A549 (cell line): ENCODE results near the gene CBFA2T3. TPM values are rescaled to one million over a fixed set of nuclear protein-coding genes. Genes with fewer than 3 reads are reported as not detected.

Source experiments
- ATAC-seq, 2 experiments: fragments of 200-7000 bp in 1 of 2; fragments of >200 bp in 1 of 2; cut with Nextera tagmentation in 1 of 2; cut with Tn5 transposase in 1 of 2; 3 replicates each; pipeline versions ENCODE4 v1.8.0 to v1.9.1; 2018 to 2020; ENCODE audit warnings: mild to moderate bottlenecking in 1 of 2, moderate library complexity in 1 of 2
- CTCF ChIA-PET: fragments of 300-600 bp; sonication (Branson Sonifier 250); formaldehyde crosslinking; extraction: SDS; loops from one replicate; lab custom pipeline; 2021; ENCODE audit warnings: antibody characterized with exemption, inconsistent platforms; lab: Yijun Ruan, JAX
- POLR2A ChIA-PET: fragments of 350-600 bp; formaldehyde crosslinking; extraction: SDS; loops from one replicate; lab custom pipeline; 2021; ENCODE audit warnings: antibody characterized with exemption, inconsistent platforms; lab: Yijun Ruan, JAX
- DNase-seq, 2 experiments: peaks; one replicate each; pipeline versions ENCODE4 v3.0.0 to v3.0.0-alpha.2; 2011 to 2016; ENCODE audit warnings: low read depth in 1 of 2, low spot score in 1 of 2
- FAIRE-seq: peaks from 2 replicates; lab custom pipeline; 2011; peaks lifted over from hg19 to GRCh38; lab: Jason Lieb, UNC
- H3K27ac ChIP-seq, 2 experiments: fragments of >200 bp; sonication (Bioruptor Twin); formaldehyde crosslinking; 3 replicates each; pipeline ENCODE4 v1.5.1; 2016 to 2017
- H3K4me1 ChIP-seq: fragments of >200 bp; sonication (Bioruptor Twin); formaldehyde crosslinking; 3 replicates; pipeline ENCODE4 v1.6.1; 2016
- H3K4me2 ChIP-seq: fragments of >200 bp; sonication (Bioruptor Twin); formaldehyde crosslinking; 3 replicates; pipeline ENCODE4 v1.6.1; 2016
- H3K4me3 ChIP-seq: fragments of >200 bp; sonication (Bioruptor Twin); formaldehyde crosslinking; 3 replicates; pipeline ENCODE4 v1.5.1; 2016
- H3K9me3 ChIP-seq: fragments of >200 bp; sonication (Bioruptor Twin); formaldehyde crosslinking; 3 replicates; pipeline ENCODE4 v1.6.1; 2016
- BCL3 ChIP-seq: fragments of >200 bp; sonication (Bioruptor Twin); formaldehyde crosslinking; IDR thresholded peaks from 3 replicates; pipeline ENCODE4 v1.6.1; 2016
- BHLHE40 ChIP-seq: IDR thresholded peaks from 2 replicates; pipeline ENCODE4 v1.6.1; 2012; ENCODE audit warnings: low read depth, low read length, inconsistent platforms
- CBX8 ChIP-seq: fragments of 200-600 bp; sonication (generic); IDR thresholded peaks from 2 replicates; pipeline ENCODE4 v1.6.1; 2016
- ELK1 ChIP-seq: fragments of 150-350 bp; IDR thresholded peaks from 2 replicates; pipeline ENCODE4 v1.6.1; 2014; ENCODE audit warnings: low read depth, mild to moderate bottlenecking, low read length
- EP300 ChIP-seq, 2 experiments: fragments of >200 bp; sonication (Bioruptor Twin); formaldehyde crosslinking; IDR thresholded peaks; 2 replicates in 1 of 2; 3 replicates in 1 of 2; pipeline ENCODE4 v1.6.1; 2016 to 2017
- ESRRA ChIP-seq: fragments of 150-350 bp; IDR thresholded peaks from 2 replicates; pipeline ENCODE4 v1.6.1; 2014; ENCODE audit warnings: mild to moderate bottlenecking, low read length, borderline replicate concordance
- HDAC2 ChIP-seq: fragments of 200-600 bp; sonication (generic); IDR thresholded peaks from 2 replicates; pipeline ENCODE4 v1.6.1; 2016
- HES2 ChIP-seq: fragments of >200 bp; sonication (Bioruptor Twin); formaldehyde crosslinking; IDR thresholded peaks from 2 replicates; pipeline ENCODE4 v1.6.1; 2016
- HEYL ChIP-seq: fragments of 250-450 bp; sonication (Bioruptor Pico); IDR thresholded peaks from 2 replicates; pipeline ENCODE4 v1.8.0; 2021; ENCODE audit warnings: mild to moderate bottlenecking, moderate library complexity
- HOXA7 ChIP-seq: fragments of 250-450 bp; sonication (Bioruptor Pico); IDR thresholded peaks from 2 replicates; pipeline ENCODE4 v1.5.0; 2020; ENCODE audit warnings: mild to moderate bottlenecking, moderate library complexity
- HOXB5 ChIP-seq: fragments of 250-450 bp; sonication (Bioruptor Pico); IDR thresholded peaks from 2 replicates; pipeline ENCODE4 v1.5.0; 2020; ENCODE audit warnings: mild to moderate bottlenecking, moderate library complexity
- KDM1A ChIP-seq: fragments of 200-600 bp; sonication (generic); IDR thresholded peaks from 2 replicates; pipeline ENCODE4 v1.6.1; 2016; ENCODE audit warnings: low read depth, mild to moderate bottlenecking
- KDM5A ChIP-seq: fragments of 200-600 bp; sonication (generic); IDR thresholded peaks from 2 replicates; pipeline ENCODE4 v1.6.1; 2016; ENCODE audit warnings: antibody characterized with exemption, mild to moderate bottlenecking
- MAZ ChIP-seq: fragments of 150-350 bp; IDR thresholded peaks from 2 replicates; pipeline ENCODE4 v1.6.1; 2014; ENCODE audit warnings: antibody characterized with exemption, low read depth, low read length, borderline replicate concordance
- MYC ChIP-seq: IDR thresholded peaks from 2 replicates; pipeline ENCODE4 v1.6.1; 2012; ENCODE audit warnings: mild to moderate bottlenecking, inconsistent platforms, low read length, improper control_type of control experiment, borderline replicate concordance
- NFE2L2 ChIP-seq: fragments of 150-350 bp; conservative IDR thresholded peaks from 2 replicates; pipeline ENCODE4 v1.6.1; 2014; ENCODE audit warnings: low read length
- NR3C1 ChIP-seq: fragments of >200 bp; sonication (Bioruptor Twin); formaldehyde crosslinking; IDR thresholded peaks from 3 replicates; pipeline ENCODE4 v1.6.1; 2017
- RAD21 ChIP-seq, 2 experiments: fragments of >200 bp in 1 of 2; sonication (Bioruptor Twin) in 1 of 2; formaldehyde crosslinking in 1 of 2; IDR thresholded peaks in 1 of 2; conservative IDR thresholded peaks in 1 of 2; 2 replicates in 1 of 2; 3 replicates in 1 of 2; pipeline ENCODE4 v1.6.1; 2012 to 2018; ENCODE audit warnings: inconsistent platforms in 1 of 2
- SREBF2 ChIP-seq: fragments of 450-650 bp; IDR thresholded peaks from 2 replicates; pipeline ENCODE4 v1.6.1; 2014; ENCODE audit warnings: mild to moderate bottlenecking, moderate library complexity
- USF2 ChIP-seq: fragments of 450-650 bp; IDR thresholded peaks from 2 replicates; pipeline ENCODE4 v1.6.1; 2014; ENCODE audit warnings: antibody characterized with exemption
- ZC3H11A ChIP-seq: fragments of 450-650 bp; IDR thresholded peaks from 2 replicates; pipeline ENCODE4 v1.6.1; 2014; ENCODE audit warnings: antibody characterized with exemption, mild to moderate bottlenecking
- ZFP36 ChIP-seq: fragments of 450-650 bp; IDR thresholded peaks from 2 replicates; pipeline ENCODE4 v1.6.1; 2014; ENCODE audit warnings: borderline replicate concordance; ENCODE audit not compliant: partially characterized antibody
- ZNF302 ChIP-seq: fragments of 250-450 bp; sonication (Bioruptor Pico); IDR thresholded peaks from 2 replicates; pipeline ENCODE4 v1.9.0; 2021; ENCODE audit warnings: inconsistent platforms, mild to moderate bottlenecking, moderate library complexity
- WGBS: methylation state at CpG from one replicate; pipeline ENCODE4 v1.1.6; 2017; ENCODE audit errors: missing lambda C conversion rate; 5-methylcytosine and 5-hydroxymethylcytosine counted together
- polyA plus RNA-seq, 4 experiments: library from polyadenylated mRNA; depleted of rRNA in 3 of 4; stranded (reverse); fragments of >200 nt; fragmentation: RNase III in 1 of 4; extraction: RNeasy Plus Mini Kit Qiagen cat#74134 plus additional on column Dnase treatment in 1 of 4; gene quantifications; 2 replicates in 3 of 4; 3 replicates in 1 of 4; pipeline ENCODE4 v1.2.3, GENCODE V29; 2011 to 2017
- TF ChIP-seq, protein P1 (sequence below): fragments of >200 bp; sonication (Bioruptor Twin); formaldehyde crosslinking; IDR thresholded peaks from 3 replicates; pipeline ENCODE4 v1.5.1; 2016
- TF ChIP-seq, protein P2 (sequence below): fragments of 250-450 bp; sonication (Bioruptor Pico); IDR thresholded peaks from 2 replicates; pipeline ENCODE4 v1.5.0; 2020; ENCODE audit warnings: low read depth, mild to moderate bottlenecking, moderate library complexity
- TF ChIP-seq, protein P3 (sequence below): fragments of 200-600 bp; sonication (generic); IDR thresholded peaks from 2 replicates; pipeline ENCODE4 v1.6.1; 2016; ENCODE audit warnings: antibody characterized with exemption, mild to moderate bottlenecking, moderate library complexity

CBFA2T3 gene
- polyA plus RNA-seq, 2 of the 4 experiments (the other 2 are of a cell fraction) = 0.08 TPM; not detected in 1

DNA sequence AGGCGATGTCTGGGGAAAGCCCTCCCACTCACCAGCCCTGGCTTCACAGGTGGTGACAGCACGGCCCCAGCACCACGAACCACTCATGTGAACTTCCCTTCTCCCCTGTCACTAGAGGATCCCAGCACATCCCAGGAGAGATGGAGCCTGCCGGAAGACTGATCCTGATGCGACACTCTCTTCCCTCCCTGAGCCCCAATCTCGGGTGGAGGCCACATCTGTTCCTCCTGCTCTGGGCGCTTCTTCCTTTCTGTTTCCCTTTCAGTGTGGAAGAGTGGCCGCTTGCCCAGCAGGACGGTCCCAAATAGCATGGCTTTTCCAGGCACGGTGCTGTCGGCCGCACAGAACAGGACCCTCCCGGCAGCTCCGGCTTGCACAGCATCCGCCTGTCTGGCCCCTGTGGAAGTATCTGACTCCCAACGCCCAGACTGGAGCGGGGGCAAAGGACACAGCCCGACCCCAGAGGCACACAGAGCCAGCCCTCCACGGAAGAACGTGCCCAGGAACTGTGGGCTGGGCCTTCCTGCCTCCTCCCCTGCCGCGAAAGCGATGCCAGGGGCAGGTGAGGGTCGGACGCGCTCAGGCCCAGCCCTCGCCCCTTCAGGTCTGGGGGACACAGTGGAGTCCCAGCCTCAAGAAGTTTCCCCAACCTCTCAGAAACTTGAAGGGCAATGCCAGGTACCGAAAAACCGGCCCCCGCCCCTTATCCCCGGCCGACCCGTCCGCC is 37.6 kb downstream of the CBFA2T3 start:
- DNase-seq (no peak), ATAC-seq (peak in 1 of 2 experiments; percentile 4; a peak in 2 of 6 replicates), FAIRE-seq (no peak)
- 73% methylated on average over 34 of the region's 34 CpGs for WGBS
- ChIA-PET CTCF (no interaction called here), POLR2A (no interaction called here)
- 0 out of 3 replicates have a peak, but pooled peaks cover 6% of the 10 kb centered on the region for H3K4me1 ChIP-seq
- no peak overlapping the region for H3K4me2 ChIP-seq
- no peaks in the 10 kb centered on the region for H3K9me3 ChIP-seq
- TF ChIP-seq BCL3 (no peak), NFE2L2 (no peak), ESRRA (no peak), CBX8 (no peak), HOXA7 (CRISPR knock-in tag) (no peak), ZNF302 (CRISPR knock-in tag) (no peak), HDAC2 (no peak), ELK1 (no peak), KDM5A (no peak), KDM1A (no peak), BHLHE40 (no peak), EP300 (IDR thresholded peaks at IDR 0.05) (no peak), MAZ (no peak), HES2 (no peak)
- no peak overlapping the region for H3K27ac ChIP-seq
- H3K4me3 ChIP-seq = no peak overlapping the region

- Histone ChIP-seq H3K4me2 (no peak overlapping the region), H3K4me1 (0 out of 3 replicates have a peak, but pooled peaks cover 6% of the 10 kb centered on the region), H3K4me3 (no peak overlapping the region), H3K9me3 (no peaks in the 10 kb centered on the region), H3K27ac (no peak overlapping the region)
- TF ChIP-seq, protein P1, sequence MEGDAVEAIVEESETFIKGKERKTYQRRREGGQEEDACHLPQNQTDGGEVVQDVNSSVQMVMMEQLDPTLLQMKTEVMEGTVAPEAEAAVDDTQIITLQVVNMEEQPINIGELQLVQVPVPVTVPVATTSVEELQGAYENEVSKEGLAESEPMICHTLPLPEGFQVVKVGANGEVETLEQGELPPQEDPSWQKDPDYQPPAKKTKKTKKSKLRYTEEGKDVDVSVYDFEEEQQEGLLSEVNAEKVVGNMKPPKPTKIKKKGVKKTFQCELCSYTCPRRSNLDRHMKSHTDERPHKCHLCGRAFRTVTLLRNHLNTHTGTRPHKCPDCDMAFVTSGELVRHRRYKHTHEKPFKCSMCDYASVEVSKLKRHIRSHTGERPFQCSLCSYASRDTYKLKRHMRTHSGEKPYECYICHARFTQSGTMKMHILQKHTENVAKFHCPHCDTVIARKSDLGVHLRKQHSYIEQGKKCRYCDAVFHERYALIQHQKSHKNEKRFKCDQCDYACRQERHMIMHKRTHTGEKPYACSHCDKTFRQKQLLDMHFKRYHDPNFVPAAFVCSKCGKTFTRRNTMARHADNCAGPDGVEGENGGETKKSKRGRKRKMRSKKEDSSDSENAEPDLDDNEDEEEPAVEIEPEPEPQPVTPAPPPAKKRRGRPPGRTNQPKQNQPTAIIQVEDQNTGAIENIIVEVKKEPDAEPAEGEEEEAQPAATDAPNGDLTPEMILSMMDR = no peak
- TF ChIP-seq, protein P2, sequence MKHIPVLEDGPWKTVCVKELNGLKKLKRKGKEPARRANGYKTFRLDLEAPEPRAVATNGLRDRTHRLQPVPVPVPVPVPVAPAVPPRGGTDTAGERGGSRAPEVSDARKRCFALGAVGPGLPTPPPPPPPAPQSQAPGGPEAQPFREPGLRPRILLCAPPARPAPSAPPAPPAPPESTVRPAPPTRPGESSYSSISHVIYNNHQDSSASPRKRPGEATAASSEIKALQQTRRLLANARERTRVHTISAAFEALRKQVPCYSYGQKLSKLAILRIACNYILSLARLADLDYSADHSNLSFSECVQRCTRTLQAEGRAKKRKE (CRISPR knock-in tag) = no peak
- TF ChIP-seq ZFP36 = no peak
- no peak for TF ChIP-seq RAD21 (conservative IDR thresholded peaks at IDR 0.05 in 1 of 2, IDR thresholded peaks at IDR 0.05 in 1 of 2)
- TF ChIP-seq MYC = no peak
- TF ChIP-seq ZC3H11A = no peak
- TF ChIP-seq SREBF2 = no peak
- no peak for TF ChIP-seq HES2
- no peak for TF ChIP-seq MAZ
- no peak for TF ChIP-seq USF2
- TF ChIP-seq EP300 (IDR thresholded peaks at IDR 0.05) = no peak
- no peak for TF ChIP-seq HOXA7 (CRISPR knock-in tag)
- TF ChIP-seq HEYL = no peak
- TF ChIP-seq HOXB5 = no peak
- no peak for TF ChIP-seq BHLHE40
- TF ChIP-seq, protein P3, sequence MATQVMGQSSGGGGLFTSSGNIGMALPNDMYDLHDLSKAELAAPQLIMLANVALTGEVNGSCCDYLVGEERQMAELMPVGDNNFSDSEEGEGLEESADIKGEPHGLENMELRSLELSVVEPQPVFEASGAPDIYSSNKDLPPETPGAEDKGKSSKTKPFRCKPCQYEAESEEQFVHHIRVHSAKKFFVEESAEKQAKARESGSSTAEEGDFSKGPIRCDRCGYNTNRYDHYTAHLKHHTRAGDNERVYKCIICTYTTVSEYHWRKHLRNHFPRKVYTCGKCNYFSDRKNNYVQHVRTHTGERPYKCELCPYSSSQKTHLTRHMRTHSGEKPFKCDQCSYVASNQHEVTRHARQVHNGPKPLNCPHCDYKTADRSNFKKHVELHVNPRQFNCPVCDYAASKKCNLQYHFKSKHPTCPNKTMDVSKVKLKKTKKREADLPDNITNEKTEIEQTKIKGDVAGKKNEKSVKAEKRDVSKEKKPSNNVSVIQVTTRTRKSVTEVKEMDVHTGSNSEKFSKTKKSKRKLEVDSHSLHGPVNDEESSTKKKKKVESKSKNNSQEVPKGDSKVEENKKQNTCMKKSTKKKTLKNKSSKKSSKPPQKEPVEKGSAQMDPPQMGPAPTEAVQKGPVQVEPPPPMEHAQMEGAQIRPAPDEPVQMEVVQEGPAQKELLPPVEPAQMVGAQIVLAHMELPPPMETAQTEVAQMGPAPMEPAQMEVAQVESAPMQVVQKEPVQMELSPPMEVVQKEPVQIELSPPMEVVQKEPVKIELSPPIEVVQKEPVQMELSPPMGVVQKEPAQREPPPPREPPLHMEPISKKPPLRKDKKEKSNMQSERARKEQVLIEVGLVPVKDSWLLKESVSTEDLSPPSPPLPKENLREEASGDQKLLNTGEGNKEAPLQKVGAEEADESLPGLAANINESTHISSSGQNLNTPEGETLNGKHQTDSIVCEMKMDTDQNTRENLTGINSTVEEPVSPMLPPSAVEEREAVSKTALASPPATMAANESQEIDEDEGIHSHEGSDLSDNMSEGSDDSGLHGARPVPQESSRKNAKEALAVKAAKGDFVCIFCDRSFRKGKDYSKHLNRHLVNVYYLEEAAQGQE = no peak
- no peak for TF ChIP-seq NR3C1
- CTCF ChIA-PET = no interaction called here
- DNase-seq = no peak
- 75% methylated on average over 11 of the region's 15 CpGs for whole genome bisulfite sequencing
- no peak for FAIRE-seq
- POLR2A ChIA-PET = no interaction called here
- ATAC-seq = no peak
Observed at GRCh38 chr16:88938777-88939244, 38.2 kb downstream of the CBFA2T3 start.
